ENCODE measurements around the gene TENT5C. TPM values are rescaled to one million over a fixed set of nuclear protein-coding genes. Genes with fewer than 3 reads are reported as not detected.

Gene TENT5C
- polyA plus RNA-seq, 1 of the 3 experiments (the other 2 are of a cell fraction): 0.90 TPM

DNA sequence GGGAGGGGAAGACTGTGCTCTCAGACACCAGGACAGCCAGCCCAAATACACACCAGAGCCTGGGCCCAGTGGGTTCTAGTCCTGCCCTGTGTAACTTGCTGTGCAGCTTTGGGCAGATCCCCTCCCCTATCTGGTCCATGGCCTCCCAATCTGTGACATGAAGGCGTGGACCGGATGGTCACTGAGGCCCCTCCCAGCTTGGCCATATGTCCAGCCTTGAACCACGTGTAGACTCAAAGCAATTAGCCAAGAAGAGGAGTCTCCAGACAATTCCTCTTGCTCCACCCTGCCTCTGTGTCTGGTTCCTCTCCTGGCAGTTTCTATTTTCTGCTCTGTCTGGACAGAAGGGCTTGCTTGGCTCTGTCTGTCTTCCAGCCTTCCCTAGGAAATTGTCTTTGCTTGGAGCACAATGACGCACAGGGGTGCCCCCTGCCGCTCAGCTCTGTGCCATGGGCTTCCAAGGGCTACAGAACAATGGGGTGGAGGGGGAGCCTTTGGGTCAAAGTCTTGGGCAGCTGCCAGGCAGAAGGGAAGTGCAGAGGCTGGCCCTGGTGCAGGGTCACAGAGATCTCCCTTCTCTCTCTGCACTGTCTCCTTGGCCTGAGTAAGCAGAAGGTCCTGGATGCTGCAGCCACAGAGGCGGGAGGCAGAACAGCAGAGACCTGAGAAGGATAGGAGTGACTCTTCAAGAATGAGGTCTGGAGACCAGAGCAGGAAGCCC lies 66.1 kb downstream of the TENT5C start:
- CTCF ChIA-PET: interaction anchor here (1.1 kb wide), 1 partner anchor 27 kb away, joined by 3 read pairs; no protein-coding TSS in a partner anchor
- WGBS (ENCODE audit: low lambda C conversion rate): 77% methylated on average over 4 of the region's 6 CpGs
- POLR2A ChIA-PET: no interaction called here
- H2AFZ ChIP-seq (ENCODE audit: low read depth): no peak overlapping the region
- no peaks in the 10 kb centered on the region for H3K9me3 ChIP-seq
- peaks cover 0 to 10% of the 10 kb centered on the region in 2 experiments; a peak in 2 of 4 replicates for H3K4me1 ChIP-seq (ENCODE audit: control insufficient read depth in 1 of 2, insufficient read depth in 2 of 2, low read depth in 1 of 2, low read length in 1 of 2)
- no peaks in the 10 kb centered on the region for H3K9me2 ChIP-seq
- no peak for DNase-seq
- no peak overlapping the region for H3K4me3 ChIP-seq (ENCODE audit: low read depth in 2 of 2, low read length in 1 of 2)
- H3K79me2 ChIP-seq (ENCODE audit: insufficient read depth): no peaks in the 10 kb centered on the region
- no peaks in the 10 kb centered on the region for H3F3A ChIP-seq (replicated peaks; ENCODE audit: insufficient read depth)
- no peaks in the 10 kb centered on the region for H3K27me3 ChIP-seq (ENCODE audit: insufficient read depth)
- H4K20me1 ChIP-seq (ENCODE audit: insufficient read depth): no peaks in the 10 kb centered on the region
- H3K4me2 ChIP-seq: no peak overlapping the region
- no peak overlapping the region for H3K9ac ChIP-seq
- no peak overlapping the region for H3K27ac ChIP-seq (ENCODE audit: low read depth in 2 of 2, low read length in 1 of 2)
- H3K36me3 ChIP-seq (replicated peaks in 1 of 2; ENCODE audit: control insufficient read depth in 1 of 2, insufficient read depth in 2 of 2, low read length in 1 of 2): no peaks in the 10 kb centered on the region
- TF ChIP-seq RCOR1 (IDR thresholded peaks at IDR 0.05; ENCODE audit: low read length) (no peak), SIN3A (IDR thresholded peaks at IDR 0.05; ENCODE audit: borderline replicate concordance, low read depth, low read length) (no peak), TAF1 (IDR thresholded peaks at IDR 0.05; ENCODE audit: borderline replicate concordance, low read depth, low read length) (no peak), GATA2 (CRISPR knock-in tag; IDR thresholded peaks at IDR 0.05) (no peak), SMC3 (IDR thresholded peaks at IDR 0.05; ENCODE audit: low read depth, low read length) (no peak), USF1 (IDR thresholded peaks at IDR 0.05; ENCODE audit: borderline replicate concordance, low read depth) (no peak), RAD21 (IDR thresholded peaks at IDR 0.05; ENCODE audit: low read length) (no peak), JUND (IDR thresholded peaks at IDR 0.05) (no peak), RFX5 (IDR thresholded peaks at IDR 0.05; ENCODE audit: low read length) (no peak), TCF12 (IDR thresholded peaks at IDR 0.05) (no peak), POLR2AphosphoS5 (IDR thresholded peaks at IDR 0.05; ENCODE audit: low read depth, low read length) (no peak), GABPA (IDR thresholded peaks at IDR 0.05; ENCODE audit: low read depth) (no peak), ELF1 (IDR thresholded peaks at IDR 0.05) (no peak), RXRA (IDR thresholded peaks at IDR 0.05; ENCODE audit: borderline replicate concordance, low read depth) (no peak), FOSL2 (IDR thresholded peaks at IDR 0.05; ENCODE audit: borderline replicate concordance, low read depth) (no peak), REST (IDR thresholded peaks at IDR 0.05; ENCODE audit: low read depth, low read length) (no peak)
- TF ChIP-seq, protein P1, sequence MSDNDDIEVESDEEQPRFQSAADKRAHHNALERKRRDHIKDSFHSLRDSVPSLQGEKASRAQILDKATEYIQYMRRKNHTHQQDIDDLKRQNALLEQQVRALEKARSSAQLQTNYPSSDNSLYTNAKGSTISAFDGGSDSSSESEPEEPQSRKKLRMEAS (IDR thresholded peaks at IDR 0.05; ENCODE audit: low read depth): no peak
